T-helper 2 cell treated with Interferon-gamma antibody and Interleukin-4, amounts not matched to agents 5 μg/mL and 100 μg/mL, for 36 hours (primary cell): Measurements from ENCODE around the gene PLD1.

Experiments
- DNase-seq: peaks from one replicate; pipeline ENCODE4 v3.0.0; 2021; ENCODE audit warnings: low spot score
- H3K27ac Mint-ChIP-seq: one replicate; pipeline ENCODE4 v1.8.0; 2021; ENCODE audit warnings: mild to moderate bottlenecking, mixed read lengths
- H3K27me3 Mint-ChIP-seq: one replicate; pipeline ENCODE4 v1.8.0; 2021; ENCODE audit warnings: low read depth, mixed read lengths
- H3K36me3 Mint-ChIP-seq: one replicate; pipeline ENCODE4 v1.8.0; 2021; ENCODE audit warnings: low read depth, mixed read lengths
- H3K4me1 Mint-ChIP-seq: one replicate; pipeline ENCODE4 v1.8.0; 2021; ENCODE audit warnings: low read depth, mixed read lengths
- H3K4me3 Mint-ChIP-seq: one replicate; pipeline ENCODE4 v1.8.0; 2022; ENCODE audit warnings: mild to moderate bottlenecking, moderate library complexity, mixed read lengths
- H3K9me3 Mint-ChIP-seq: one replicate; pipeline ENCODE4 v1.8.0; 2021; ENCODE audit warnings: mixed read lengths

Gene PLD1

GRCh38 chr3:171804618-171805389 lies 5.5 kb downstream of the PLD1 start:
- no peak for DNase-seq
- Mint-ChIP-seq H3K4me1 (peaks cover 21% of the 10 kb centered on the region), H3K4me3 (no peak overlapping the region), H3K9me3 (no peaks in the 10 kb centered on the region), H3K27me3 (peaks cover 24% of the 10 kb centered on the region), H3K27ac (no peak overlapping the region), H3K36me3 (no peaks in the 10 kb centered on the region)

GRCh38 chr3:171803044-171803443 lies 7.2 kb downstream of the PLD1 start:
- peaks cover 12% of the 10 kb centered on the region for H3K4me1 Mint-ChIP-seq
- H3K9me3 Mint-ChIP-seq = no peaks in the 10 kb centered on the region
- no peaks in the 10 kb centered on the region for H3K36me3 Mint-ChIP-seq
- DNase-seq = no peak
- no peak overlapping the region for H3K4me3 Mint-ChIP-seq
- H3K27me3 Mint-ChIP-seq = peaks cover 16% of the 10 kb centered on the region
- no peak overlapping the region for H3K27ac Mint-ChIP-seq

GRCh38 chr3:171802590-171802956 lies 7.7 kb downstream of the PLD1 start:
- peaks cover 13% of the 10 kb centered on the region for H3K27me3 Mint-ChIP-seq
- no peak overlapping the region for H3K27ac Mint-ChIP-seq
- H3K36me3 Mint-ChIP-seq = no peaks in the 10 kb centered on the region
- no peak for DNase-seq
- H3K4me1 Mint-ChIP-seq = peaks cover 9% of the 10 kb centered on the region
- no peaks in the 10 kb centered on the region for H3K9me3 Mint-ChIP-seq
- H3K4me3 Mint-ChIP-seq = no peak overlapping the region

- no peak for DNase-seq
- Mint-ChIP-seq H3K4me1 (peaks cover 5% of the 10 kb centered on the region), H3K9me3 (no peaks in the 10 kb centered on the region), H3K36me3 (no peaks in the 10 kb centered on the region), H3K4me3 (no peak overlapping the region), H3K27ac (no peak overlapping the region), H3K27me3 (peaks cover 13% of the 10 kb centered on the region)
Observed at GRCh38 chr3:171801738-171802589, 8.3 kb downstream of the PLD1 start.

- H3K4me3 Mint-ChIP-seq = no peak overlapping the region
- peaks cover 11% of the 10 kb centered on the region for H3K27me3 Mint-ChIP-seq
- no peak overlapping the region for H3K27ac Mint-ChIP-seq
- H3K4me1 Mint-ChIP-seq = no peaks in the 10 kb centered on the region
- no peak for DNase-seq
- H3K36me3 Mint-ChIP-seq = no peaks in the 10 kb centered on the region
- H3K9me3 Mint-ChIP-seq = no peaks in the 10 kb centered on the region
Observed at GRCh38 chr3:171799501-171799900, 10.8 kb downstream of the PLD1 start.

GRCh38 chr3:171797873-171798272 lies 12.4 kb downstream of the PLD1 start:
- Mint-ChIP-seq H3K9me3 (no peaks in the 10 kb centered on the region), H3K36me3 (no peaks in the 10 kb centered on the region), H3K4me1 (no peaks in the 10 kb centered on the region), H3K27me3 (peaks cover 5% of the 10 kb centered on the region), H3K4me3 (no peak overlapping the region), H3K27ac (no peak overlapping the region)
- no peak for DNase-seq

- Mint-ChIP-seq H3K27ac (no peak overlapping the region), H3K4me3 (no peak overlapping the region), H3K27me3 (peaks cover 1% of the 10 kb centered on the region), H3K4me1 (no peaks in the 10 kb centered on the region), H3K36me3 (no peaks in the 10 kb centered on the region), H3K9me3 (no peaks in the 10 kb centered on the region)
- no peak for DNase-seq
Observed at GRCh38 chr3:171797265-171797679, 13.0 kb downstream of the PLD1 start.

- Mint-ChIP-seq H3K27ac (no peak overlapping the region), H3K27me3 (no peaks in the 10 kb centered on the region), H3K4me3 (no peak overlapping the region), H3K36me3 (no peaks in the 10 kb centered on the region), H3K9me3 (no peaks in the 10 kb centered on the region), H3K4me1 (no peaks in the 10 kb centered on the region)
- no peak for DNase-seq
Observed at GRCh38 chr3:171796625-171797264, 13.5 kb downstream of the PLD1 start.

GRCh38 chr3:171792531-171792930 lies 17.8 kb downstream of the PLD1 start:
- Mint-ChIP-seq H3K4me1 (no peaks in the 10 kb centered on the region), H3K27ac (no peak overlapping the region), H3K9me3 (no peaks in the 10 kb centered on the region), H3K36me3 (no peaks in the 10 kb centered on the region), H3K27me3 (peaks cover 5% of the 10 kb centered on the region), H3K4me3 (no peak overlapping the region)
- DNase-seq = no peak

- DNase-seq = no peak
- Mint-ChIP-seq H3K36me3 (no peaks in the 10 kb centered on the region), H3K4me1 (no peaks in the 10 kb centered on the region), H3K9me3 (no peaks in the 10 kb centered on the region), H3K27ac (no peak overlapping the region), H3K4me3 (no peak overlapping the region), H3K27me3 (peaks cover 11% of the 10 kb centered on the region)
Observed at GRCh38 chr3:171791692-171792076, 18.6 kb downstream of the PLD1 start.

- DNase-seq = no peak
- H3K27me3 Mint-ChIP-seq = peaks cover 12% of the 10 kb centered on the region
- H3K36me3 Mint-ChIP-seq = no peaks in the 10 kb centered on the region
- no peak overlapping the region for H3K4me3 Mint-ChIP-seq
- no peak overlapping the region for H3K27ac Mint-ChIP-seq
- H3K9me3 Mint-ChIP-seq = no peaks in the 10 kb centered on the region
- H3K4me1 Mint-ChIP-seq = no peaks in the 10 kb centered on the region
Observed at GRCh38 chr3:171790898-171791691, 19.2 kb downstream of the PLD1 start.

- DNase-seq = no peak
- Mint-ChIP-seq H3K27me3 (peaks cover 12% of the 10 kb centered on the region), H3K36me3 (no peaks in the 10 kb centered on the region), H3K4me3 (no peak overlapping the region), H3K27ac (no peak overlapping the region), H3K9me3 (no peaks in the 10 kb centered on the region), H3K4me1 (no peaks in the 10 kb centered on the region)
Observed at GRCh38 chr3:171790574-171790897, 19.7 kb downstream of the PLD1 start.

- no peaks in the 10 kb centered on the region for H3K9me3 Mint-ChIP-seq
- H3K4me1 Mint-ChIP-seq = no peaks in the 10 kb centered on the region
- no peak overlapping the region for H3K27ac Mint-ChIP-seq
- no peak overlapping the region for H3K4me3 Mint-ChIP-seq
- no peaks in the 10 kb centered on the region for H3K36me3 Mint-ChIP-seq
- DNase-seq = no peak
- peaks cover 12% of the 10 kb centered on the region for H3K27me3 Mint-ChIP-seq
Observed at GRCh38 chr3:171789759-171790505, 20.4 kb downstream of the PLD1 start.
